WI38 (cell line): Measurements from ENCODE around the gene UROD.

Experiments
- H3K4me3 ChIP-seq: 2 replicates; pipeline ENCODE4 v1.5.1; 2011; ENCODE audit warnings: low read depth, mild to moderate bottlenecking, control low read depth, low read length
- CTCF ChIP-seq: IDR thresholded peaks from 2 replicates; pipeline ENCODE4 v1.5.1; 2012; ENCODE audit warnings: low read depth, mild to moderate bottlenecking, control low read depth, low read length

The UROD gene

GRCh38 chr1:45015683-45016082, 3.6 kb downstream of the UROD start:
- no peak for TF ChIP-seq CTCF
- no peak overlapping the region for H3K4me3 ChIP-seq

GRCh38 chr1:45016090-45016697, 4.1 kb downstream of the UROD start:
- TF ChIP-seq CTCF: no peak
- H3K4me3 ChIP-seq: no peak overlapping the region

GRCh38 chr1:45016767-45017166, 4.7 kb downstream of the UROD start:
- no peak for TF ChIP-seq CTCF
- H3K4me3 ChIP-seq: no peak overlapping the region

- no peak overlapping the region for H3K4me3 ChIP-seq
- peak; percentile 82 for TF ChIP-seq CTCF
Measured at GRCh38 chr1:45018599-45019230, 6.7 kb downstream of the UROD start.

- H3K4me3 ChIP-seq: no peak overlapping the region
- no peak for TF ChIP-seq CTCF
Measured at GRCh38 chr1:45023663-45024062, 11.6 kb downstream of the UROD start.

- H3K4me3 ChIP-seq: no peak overlapping the region
- TF ChIP-seq CTCF: no peak
Measured at GRCh38 chr1:45026446-45026845, 14.4 kb downstream of the UROD start.

- H3K4me3 ChIP-seq: no peak overlapping the region
- no peak for TF ChIP-seq CTCF
Measured at GRCh38 chr1:45032837-45033236, 20.8 kb downstream of the UROD start.
